GM12872 (cell line): Measurements from ENCODE around the gene ZNF438.

Source experiments
- TF ChIP-seq, protein P1 (sequence below): IDR thresholded peaks from 3 replicates; pipeline ENCODE4 v1.5.1; 2011; ENCODE audit warnings: low read depth, mild to moderate bottlenecking, low read length, moderate library complexity; ENCODE audit not compliant: insufficient read depth

The ZNF438 gene

DNA sequence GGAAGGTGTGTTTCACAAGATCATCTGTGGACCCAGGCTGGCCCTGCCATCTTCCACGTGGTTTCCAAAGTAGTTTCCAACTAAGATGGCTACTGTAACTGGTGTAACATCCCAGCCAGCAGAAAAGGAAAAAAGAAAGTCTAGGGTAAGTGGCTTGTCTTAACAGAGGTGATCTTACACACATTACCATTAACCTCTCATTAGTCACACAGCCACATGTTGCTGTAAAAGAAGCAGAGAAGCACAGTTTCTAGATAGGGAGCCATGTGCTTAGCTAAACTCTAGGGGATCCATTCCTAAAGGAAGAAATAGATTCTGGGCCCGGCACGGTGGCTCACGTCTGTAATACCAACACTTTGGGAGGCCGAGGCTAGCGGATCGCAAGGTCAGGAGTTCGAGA lies 54.3 kb downstream of the ZNF438 start:
- TF ChIP-seq, protein P1, sequence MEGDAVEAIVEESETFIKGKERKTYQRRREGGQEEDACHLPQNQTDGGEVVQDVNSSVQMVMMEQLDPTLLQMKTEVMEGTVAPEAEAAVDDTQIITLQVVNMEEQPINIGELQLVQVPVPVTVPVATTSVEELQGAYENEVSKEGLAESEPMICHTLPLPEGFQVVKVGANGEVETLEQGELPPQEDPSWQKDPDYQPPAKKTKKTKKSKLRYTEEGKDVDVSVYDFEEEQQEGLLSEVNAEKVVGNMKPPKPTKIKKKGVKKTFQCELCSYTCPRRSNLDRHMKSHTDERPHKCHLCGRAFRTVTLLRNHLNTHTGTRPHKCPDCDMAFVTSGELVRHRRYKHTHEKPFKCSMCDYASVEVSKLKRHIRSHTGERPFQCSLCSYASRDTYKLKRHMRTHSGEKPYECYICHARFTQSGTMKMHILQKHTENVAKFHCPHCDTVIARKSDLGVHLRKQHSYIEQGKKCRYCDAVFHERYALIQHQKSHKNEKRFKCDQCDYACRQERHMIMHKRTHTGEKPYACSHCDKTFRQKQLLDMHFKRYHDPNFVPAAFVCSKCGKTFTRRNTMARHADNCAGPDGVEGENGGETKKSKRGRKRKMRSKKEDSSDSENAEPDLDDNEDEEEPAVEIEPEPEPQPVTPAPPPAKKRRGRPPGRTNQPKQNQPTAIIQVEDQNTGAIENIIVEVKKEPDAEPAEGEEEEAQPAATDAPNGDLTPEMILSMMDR: no peak

DNA sequence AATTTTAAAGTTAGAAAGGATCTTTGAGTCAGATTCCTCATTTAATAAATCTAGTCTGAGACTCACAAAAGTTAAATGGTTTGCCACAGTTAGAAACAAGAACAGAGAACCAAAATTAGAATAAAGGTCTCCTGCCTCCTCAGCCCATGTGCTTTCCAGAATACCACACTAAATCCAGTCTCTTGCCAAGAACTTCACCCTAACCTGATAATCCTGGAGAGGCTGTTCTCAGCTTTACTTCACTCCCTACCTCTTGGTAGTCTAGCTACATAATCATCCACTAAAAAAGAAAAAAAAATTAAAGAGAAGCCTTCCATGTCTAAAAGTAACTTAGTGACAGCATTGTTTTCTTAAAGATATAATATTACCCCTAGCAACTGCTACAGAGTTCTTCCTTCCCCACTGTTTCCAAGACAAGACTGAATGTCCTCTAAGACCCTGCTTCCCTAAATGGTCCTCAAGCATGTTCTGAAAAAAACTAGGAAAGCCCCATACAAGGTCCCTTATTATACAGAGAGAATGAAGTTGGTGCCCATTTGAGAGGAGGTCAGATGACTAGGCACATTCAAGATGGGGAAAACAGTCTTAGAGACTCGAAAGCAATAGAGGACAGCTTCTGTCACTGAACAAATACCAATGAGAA lies 56.8 kb downstream of the ZNF438 start:
- TF ChIP-seq, protein P1: no peak

DNA sequence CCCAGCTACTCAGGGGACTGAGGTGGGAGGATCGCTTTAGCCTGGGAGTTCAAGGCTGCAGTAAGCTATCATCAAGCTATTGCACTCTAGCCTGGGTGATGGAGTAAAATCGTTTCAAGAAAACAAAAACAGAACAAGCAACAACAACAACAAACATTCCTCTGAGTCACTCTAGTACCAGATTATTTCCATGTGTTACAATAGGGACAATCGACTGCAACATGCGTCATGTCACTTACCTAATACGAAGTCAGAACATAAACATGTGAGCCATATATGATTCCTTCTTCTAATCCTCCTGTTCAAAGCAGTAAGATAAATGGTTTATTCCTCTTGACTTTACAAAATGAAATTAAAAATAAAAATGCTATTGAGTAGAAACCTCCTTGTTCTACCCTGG lies 57.3 kb downstream of the ZNF438 start:
- TF ChIP-seq, protein P1: no peak

DNA sequence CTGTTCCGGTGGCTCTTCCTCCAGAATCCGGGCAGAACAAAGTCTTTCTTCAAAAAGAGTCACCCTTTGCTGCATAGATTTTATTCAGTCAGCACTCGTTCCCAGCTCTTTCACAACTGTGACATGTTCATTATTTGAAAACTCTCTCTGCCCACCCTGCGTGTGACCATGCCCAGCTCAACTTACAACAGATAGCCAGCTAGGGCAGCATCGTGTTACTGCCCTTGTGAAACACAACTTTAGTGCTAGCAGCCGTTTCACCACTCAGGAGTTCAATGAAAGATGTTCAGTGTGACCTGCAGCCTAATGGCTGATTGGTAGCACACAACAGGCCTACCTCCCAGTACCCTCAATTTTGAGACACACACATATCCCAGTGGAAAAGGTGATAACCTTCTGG lies 57.9 kb downstream of the ZNF438 start:
- TF ChIP-seq, protein P1: no peak

DNA sequence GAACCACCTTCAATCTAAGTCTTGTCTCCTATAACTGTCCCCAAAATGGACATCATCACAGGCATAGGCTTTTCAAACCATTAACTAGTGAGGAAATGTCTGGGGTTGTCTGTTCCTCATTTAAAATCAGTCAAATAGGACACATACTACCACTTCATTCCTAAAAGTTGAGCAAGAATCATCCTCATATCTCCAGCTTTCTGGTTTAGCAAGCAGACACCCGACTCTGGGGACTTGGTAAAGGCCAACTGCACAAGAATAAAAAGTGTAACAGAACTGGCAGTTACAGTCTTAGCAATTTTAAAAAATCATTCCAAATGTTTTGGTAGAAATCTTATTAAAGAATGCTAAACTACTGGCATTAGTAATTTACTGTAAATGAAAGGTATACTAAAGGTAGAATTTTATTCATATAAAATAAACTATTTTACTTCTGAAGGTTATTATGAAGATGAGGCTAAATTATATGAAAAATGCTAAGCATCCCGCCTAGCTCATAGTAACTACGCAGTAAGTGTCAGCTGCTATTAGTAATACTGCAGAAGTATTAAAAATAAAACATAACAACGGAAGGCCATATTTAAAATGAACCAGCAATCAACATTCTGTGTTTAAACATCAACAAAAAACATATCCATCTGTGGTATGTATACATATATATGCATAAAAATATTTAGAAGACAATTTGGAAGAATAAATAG lies 60.8 kb downstream of the ZNF438 start:
- TF ChIP-seq, protein P1: no peak

DNA sequence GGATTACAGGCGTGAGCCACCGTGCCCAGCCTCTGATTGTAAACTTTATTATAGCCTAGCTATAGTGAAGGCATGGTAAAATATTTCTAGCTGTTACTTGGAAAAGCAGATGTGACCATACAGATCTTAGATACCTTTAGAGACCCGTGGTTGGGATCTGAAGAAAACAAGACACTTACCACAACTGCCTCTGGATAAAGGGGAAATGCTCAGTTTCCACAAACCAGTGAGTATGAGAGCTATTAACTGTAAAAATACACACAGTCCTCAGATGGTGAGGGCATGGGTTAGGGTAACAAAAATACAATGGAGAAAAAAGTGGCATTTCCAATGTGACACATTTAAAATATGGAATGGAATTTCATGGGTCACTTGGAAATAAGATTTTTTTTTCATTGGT lies 63.0 kb downstream of the ZNF438 start:
- TF ChIP-seq, protein P1: no peak

DNA sequence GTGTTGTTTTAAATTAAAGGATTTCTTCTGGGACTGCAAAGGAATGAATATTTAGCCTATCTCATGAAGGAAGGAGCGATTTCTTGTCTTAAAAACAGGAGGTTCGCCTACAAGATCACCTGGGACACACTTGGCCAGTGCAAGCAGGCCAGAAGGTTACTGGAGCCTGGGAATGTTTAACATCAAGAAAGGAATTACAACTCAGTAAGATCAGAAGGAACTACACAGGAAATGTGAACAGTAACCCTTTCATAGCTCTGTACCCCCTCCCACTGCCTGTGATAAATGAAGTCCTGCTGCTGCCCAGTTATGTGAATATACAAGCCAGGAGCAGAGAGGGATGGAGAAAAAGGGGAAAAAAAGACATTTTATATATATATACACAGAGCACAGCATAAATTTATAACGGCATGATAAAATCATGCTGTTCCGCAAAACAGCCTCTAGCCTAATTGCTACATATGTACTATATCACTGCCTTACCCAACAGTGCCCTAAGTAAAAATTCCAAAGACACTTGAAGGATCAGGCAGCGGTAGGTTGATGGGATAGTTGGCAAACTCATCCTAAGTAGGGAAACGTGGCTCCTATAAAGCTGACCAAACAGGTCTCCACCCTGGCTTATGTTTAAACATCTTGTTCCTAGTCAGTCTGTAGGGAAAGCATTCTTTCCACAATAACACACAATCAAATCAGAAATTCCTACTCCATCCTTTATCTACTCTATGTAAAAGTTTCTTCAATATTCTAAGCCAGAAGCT lies 63.8 kb downstream of the ZNF438 start:
- TF ChIP-seq, protein P1: no peak
